Sigmoid colon (tissue), 3 donors: ENCODE data around the gene TMED1.

Experiments used
- CTCF ChIP-seq, 4 experiments: fragments of 450-650 bp in 3 of 4; fragments of 200-600 bp in 1 of 4; IDR thresholded peaks; one replicate each; pipeline ENCODE4 v1.5.1; 2016 to 2019; ENCODE audit warnings: antibody characterized with exemption in 4 of 4, mild to moderate bottlenecking in 3 of 4, moderate library complexity in 2 of 4
- POLR2A ChIP-seq, 2 donors: fragments of 450-650 bp; IDR thresholded peaks; one replicate each; pipeline ENCODE4 v1.6.1; 2016; ENCODE audit warnings: antibody characterized with exemption in 2 of 2, mild to moderate bottlenecking in 2 of 2, moderate library complexity in 2 of 2

DNA sequence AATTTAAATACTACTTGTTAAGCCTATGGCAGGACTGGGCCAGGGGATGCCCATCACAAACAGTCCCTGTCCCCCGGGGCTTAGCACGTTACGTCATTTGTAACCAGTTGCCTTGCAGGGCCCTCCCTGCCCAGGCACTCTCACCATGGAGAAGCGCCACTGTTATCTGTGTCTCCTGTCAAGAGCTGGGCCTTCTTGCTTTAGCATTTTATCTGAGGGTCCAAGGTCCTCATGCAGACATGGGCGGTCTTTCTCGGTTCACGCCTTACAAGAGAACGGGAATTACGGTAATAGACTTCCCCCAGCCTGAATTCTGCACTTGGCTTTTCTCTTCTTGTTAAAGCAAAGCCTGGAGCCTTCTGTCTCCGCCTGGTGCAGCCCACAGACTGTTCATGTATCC lies 46.1 kb downstream of the TMED1 start:
- TF ChIP-seq CTCF (IDR thresholded peaks at IDR 0.05) (no peak), POLR2A (IDR thresholded peaks at IDR 0.05) (no peak)
